CD4-positive, alpha-beta T cell (primary cell): ENCODE data around the gene NRXN3. TPM values are rescaled to one million over a fixed set of nuclear protein-coding genes. Genes with fewer than 3 reads are reported as not detected.
"Not testable (repeated sequence)": the region's sequence is repeated elsewhere in the genome, so short reads cannot be mapped to it uniquely, and the experiment has no call there.

Experiments used
- ATAC-seq: fragments of 200-7000 bp; cut with Tn5 transposase; one replicate; pipeline ENCODE4 v1.10.0; 2022; ENCODE audit warnings: mild to moderate bottlenecking; ENCODE audit not compliant: poor library complexity
- CTCF ChIA-PET: fragments of 350-600 bp; sonication (Branson Sonifier 250); formaldehyde crosslinking; loops from one replicate; lab custom pipeline; 2021; ENCODE audit warnings: antibody characterized with exemption, inconsistent platforms; lab: Charles Lee
- POLR2A ChIA-PET: fragments of 350-600 bp; sonication (Branson Sonifier 250); formaldehyde crosslinking; loops from one replicate; lab custom pipeline; 2021; ENCODE audit warnings: antibody characterized with exemption, inconsistent platforms; lab: Charles Lee
- DNase-seq, 14 experiments: peaks; one replicate each; pipeline ENCODE4 v3.0.0-alpha.2; 2013 to 2020; ENCODE audit warnings: mixed read lengths in 2 of 14
- H3K27ac ChIP-seq, 2 donors: one replicate each; pipeline versions ENCODE4 v1.5.1 to v1.7.0; 2013; ENCODE audit warnings: low read length in 2 of 2, low read depth in 1 of 2, mild to moderate bottlenecking in 1 of 2
- H3K27me3 ChIP-seq, 2 experiments: 1 replicate in 1 of 2; 2 replicates in 1 of 2; pipeline versions ENCODE4 v1.6.1 to v1.7.0; 2013; ENCODE audit warnings: low read length in 2 of 2, control low read depth in 1 of 2, mild to moderate bottlenecking in 1 of 2, moderate library complexity in 1 of 2; ENCODE audit not compliant: insufficient read depth in 2 of 2, control insufficient read depth in 1 of 2
- H3K36me3 ChIP-seq: one replicate; pipeline ENCODE4 v1.6.1; 2013; ENCODE audit warnings: low read length, control low read depth; ENCODE audit not compliant: insufficient read depth
- H3K4me1 ChIP-seq: one replicate; pipeline ENCODE4 v1.6.1; 2013; ENCODE audit warnings: low read length, control low read depth; ENCODE audit not compliant: insufficient read depth
- H3K4me3 ChIP-seq: one replicate; pipeline ENCODE4 v1.5.1; 2013; ENCODE audit warnings: mild to moderate bottlenecking, low read length, moderate library complexity
- H3K9me3 ChIP-seq, 2 experiments: 1 replicate in 1 of 2; 2 replicates in 1 of 2; pipeline versions ENCODE4 v1.6.1 to v1.7.0; 2013; ENCODE audit warnings: low read length in 2 of 2, mild to moderate bottlenecking in 2 of 2, control low read depth in 1 of 2, moderate library complexity in 1 of 2; ENCODE audit not compliant: control insufficient read depth in 1 of 2, insufficient read depth in 1 of 2
- H3K27ac Mint-ChIP-seq: one replicate; pipeline ENCODE4 v1.8.0; 2020; ENCODE audit warnings: mixed read lengths
- H3K27me3 Mint-ChIP-seq: one replicate; pipeline ENCODE4 v1.8.0; 2021; ENCODE audit warnings: mixed read lengths
- H3K36me3 Mint-ChIP-seq: one replicate; pipeline ENCODE4 v1.8.0; 2021; ENCODE audit warnings: low read depth, mixed read lengths
- H3K4me1 Mint-ChIP-seq: one replicate; pipeline ENCODE4 v1.8.0; 2021; ENCODE audit warnings: low read depth, mixed read lengths
- H3K4me3 Mint-ChIP-seq: one replicate; pipeline ENCODE4 v1.8.0; 2020; ENCODE audit warnings: mild to moderate bottlenecking, mixed read lengths
- H3K9me3 Mint-ChIP-seq: one replicate; pipeline ENCODE4 v1.8.0; 2020; ENCODE audit warnings: mixed read lengths
- CTCF ChIP-seq: fragments of 200-600 bp; IDR thresholded peaks from one replicate; pipeline ENCODE4 v1.8.0; 2022; ENCODE audit warnings: antibody characterized with exemption, mild to moderate bottlenecking
- intact Hi-C, 2 experiments: fragments of 100-400 bp; cut with DNase I in 1 of 2; cut with micrococcal nuclease in 1 of 2; formaldehyde crosslinking; loops; one replicate each; pipeline versions ENCODE4 v1.15.1 to v1.9.0; 2023 to 2025; cut with DNase I, micrococcal nuclease
- total RNA-seq, 174 experiments: library from RNA in 2 of 174; stranded (reverse) in 2 of 174; gene quantifications; one replicate each; pipeline ENCODE4 v1.2.3 and lab custom pipeline; 2021 to 2026

Gene NRXN3
- total RNA-seq, 2 experiments from 2014 or later, result not detected

- intact Hi-C loops, result no loop called here
These were observed 931.2 kb downstream of the NRXN3 start for GRCh38 chr14:79101388-79101787.

GRCh38 chr14:79103764-79104163, 933.6 kb downstream of the NRXN3 start:
- DNase-seq (no peak), ATAC-seq (no peak)
- H3K27me3 ChIP-seq, result no peaks in the 10 kb centered on the region
- H3K9me3 Mint-ChIP-seq, result peaks cover 2% of the 10 kb centered on the region
- intact Hi-C loops, result no loop called here
- H3K27ac ChIP-seq, result no peak overlapping the region
- H3K27ac Mint-ChIP-seq, result no peak overlapping the region
- no peaks in the 10 kb centered on the region for H3K36me3 Mint-ChIP-seq
- ChIA-PET CTCF (no interaction called here), POLR2A (no interaction called here)
- no peak overlapping the region for H3K4me3 Mint-ChIP-seq
- no peaks in the 10 kb centered on the region for H3K4me1 Mint-ChIP-seq
- no peaks in the 10 kb centered on the region for H3K27me3 Mint-ChIP-seq
- H3K36me3 ChIP-seq, result no peaks in the 10 kb centered on the region
- no peak for TF ChIP-seq CTCF
- H3K4me1 ChIP-seq, result no peaks in the 10 kb centered on the region
- no peak overlapping the region for H3K4me3 ChIP-seq
- no peaks in the 10 kb centered on the region for H3K9me3 ChIP-seq

More at GRCh38 chr14:79101388-79101787, 931.2 kb downstream of the NRXN3 start:
- H3K36me3 ChIP-seq, result no peaks in the 10 kb centered on the region
- no peaks in the 10 kb centered on the region for H3K4me1 ChIP-seq
- no peak overlapping the region for H3K4me3 ChIP-seq
- Mint-ChIP-seq H3K36me3 (no peaks in the 10 kb centered on the region), H3K4me3 (no peak overlapping the region), H3K27me3 (no peaks in the 10 kb centered on the region), H3K9me3 (no peaks in the 10 kb centered on the region), H3K27ac (no peak overlapping the region), H3K4me1 (no peaks in the 10 kb centered on the region)
- ATAC-seq (no peak), DNase-seq (no peak)
- no peak overlapping the region for H3K27ac ChIP-seq
- CTCF ChIA-PET, result no interaction called here
- no peaks in the 10 kb centered on the region for H3K27me3 ChIP-seq
- no peak for TF ChIP-seq CTCF
- no peaks in the 10 kb centered on the region for H3K9me3 ChIP-seq
- POLR2A ChIA-PET, result no interaction called here

- H3K36me3 ChIP-seq, H3K9me3 ChIP-seq, CTCF ChIA-PET, H3K9me3 Mint-ChIP-seq, H3K4me3 ChIP-seq, H3K4me1 ChIP-seq, DNase-seq, H3K36me3 Mint-ChIP-seq, ATAC-seq, H3K4me1 Mint-ChIP-seq, H3K27me3 ChIP-seq, H3K27ac Mint-ChIP-seq, H3K27me3 Mint-ChIP-seq, H3K27ac ChIP-seq, H3K4me3 Mint-ChIP-seq, intact Hi-C loops, POLR2A ChIA-PET: not testable (repeated sequence)
These were observed 940.4 kb downstream of the NRXN3 start for GRCh38 chr14:79110564-79110963.

- POLR2A ChIA-PET, result no interaction called here
- no peaks in the 10 kb centered on the region for H3K36me3 ChIP-seq
- Mint-ChIP-seq H3K4me3 (no peak overlapping the region), H3K27ac (no peak overlapping the region), H3K36me3 (no peaks in the 10 kb centered on the region), H3K4me1 (no peaks in the 10 kb centered on the region), H3K27me3 (no peaks in the 10 kb centered on the region), H3K9me3 (peaks cover 5% of the 10 kb centered on the region)
- no peak for ATAC-seq
- no peaks in the 10 kb centered on the region for H3K4me1 ChIP-seq
- DNase-seq, result no peak
- CTCF ChIA-PET, result no interaction called here
- intact Hi-C loops, result no loop called here
- H3K27me3 ChIP-seq, result no peaks in the 10 kb centered on the region
- TF ChIP-seq CTCF, result no peak
- no peak overlapping the region for H3K27ac ChIP-seq
- H3K4me3 ChIP-seq, result no peak overlapping the region
- peaks cover 0 to 5% of the 10 kb centered on the region in 2 experiments for H3K9me3 ChIP-seq
These were observed 941.9 kb downstream of the NRXN3 start for GRCh38 chr14:79111987-79112501.
